NCI-H82 treated with DMSO at 0.1 percent for 48 hours (cell line): ENCODE measurements around the gene TAF10.

Source experiments
- DNase-seq: peaks from one replicate; lab custom pipeline; 2025; ENCODE audit not compliant: unreplicated experiment; lab: John Stamatoyannopoulos, UW

Gene TAF10

GRCh38 chr11:6640985-6641701 is 29.1 kb upstream of the TAF10 start:
- DNase-seq: no peak

- no peak for DNase-seq
Measured at GRCh38 chr11:6640036-6640984, 28.3 kb upstream of the TAF10 start.

- DNase-seq: no peak
Measured at GRCh38 chr11:6638429-6638828, 26.4 kb upstream of the TAF10 start.

GRCh38 chr11:6637871-6638270 is 25.9 kb upstream of the TAF10 start:
- no peak for DNase-seq

- DNase-seq: no peak
Measured at GRCh38 chr11:6636480-6636879, 24.5 kb upstream of the TAF10 start.

- no peak for DNase-seq
Measured at GRCh38 chr11:6635082-6635932, 23.3 kb upstream of the TAF10 start.

- DNase-seq: no peak
Measured at GRCh38 chr11:6634534-6634933, 22.5 kb upstream of the TAF10 start.

- DNase-seq: no peak
Measured at GRCh38 chr11:6633422-6634408, 21.7 kb upstream of the TAF10 start.

GRCh38 chr11:6632116-6633073 is 20.4 kb upstream of the TAF10 start:
- DNase-seq: no peak

GRCh38 chr11:6631361-6631890 is 19.4 kb upstream of the TAF10 start:
- no peak for DNase-seq

- no peak for DNase-seq
Measured at GRCh38 chr11:6630632-6631291, 18.7 kb upstream of the TAF10 start.

- no peak for DNase-seq
Measured at GRCh38 chr11:6629892-6630631, 18.0 kb upstream of the TAF10 start.

GRCh38 chr11:6629573-6629891 is 17.5 kb upstream of the TAF10 start:
- no peak for DNase-seq

- DNase-seq: no peak
Measured at GRCh38 chr11:6628526-6628925, 16.5 kb upstream of the TAF10 start.

- no peak for DNase-seq
Measured at GRCh38 chr11:6627762-6628241, 15.8 kb upstream of the TAF10 start.

GRCh38 chr11:6626971-6627761 is 15.2 kb upstream of the TAF10 start:
- DNase-seq: no peak
